Prostate gland (tissue), 2 donors: ENCODE results near the gene SLC9C1. TPM values are rescaled to one million over a fixed set of nuclear protein-coding genes. Genes with fewer than 3 reads are reported as not detected.

Experiments used
- DNase-seq: peaks from one replicate; pipeline ENCODE4 v3.0.0-alpha.2; 2019; ENCODE audit warnings: low spot score
- H3K27ac ChIP-seq, 2 donors: fragments of 200-600 bp; sonication (generic); 2 replicates each; pipeline ENCODE4 v1.5.1; 2017 to 2019
- H3K27me3 ChIP-seq: fragments of 200-600 bp; sonication (generic); replicated peaks from 2 replicates; pipeline ENCODE4 v1.5.1; 2019; ENCODE audit not compliant: insufficient read depth
- H3K36me3 ChIP-seq, 2 donors: fragments of 200-600 bp; sonication (generic); 1 replicate in 1 of 2; 2 replicates in 1 of 2; pipeline versions ENCODE4 v1.5.1 to v1.8.1; 2017 to 2019
- H3K4me1 ChIP-seq: fragments of 200-600 bp; sonication (generic); replicated peaks from 2 replicates; pipeline ENCODE4 v1.5.1; 2019
- H3K4me3 ChIP-seq, 2 donors: fragments of 200-600 bp; sonication (generic); 2 replicates each; pipeline ENCODE4 v1.5.1; 2017 to 2019
- H3K9me3 ChIP-seq: fragments of 200-600 bp; sonication (generic); 2 replicates; pipeline ENCODE4 v1.5.1; 2017
- CTCF ChIP-seq, 4 experiments: fragments of 200-600 bp in 2 of 4; fragments of 450-650 bp in 2 of 4; sonication (generic) in 2 of 4; IDR thresholded peaks; 1 replicate in 3 of 4; 2 replicates in 1 of 4; pipeline ENCODE4 v1.5.1; 2016 to 2019; ENCODE audit warnings: antibody characterized with exemption in 4 of 4, mild to moderate bottlenecking in 2 of 4, moderate library complexity in 2 of 4
- POLR2A ChIP-seq: fragments of 450-650 bp; IDR thresholded peaks from one replicate; pipeline ENCODE4 v1.6.1; 2016; ENCODE audit warnings: antibody characterized with exemption, mild to moderate bottlenecking
- POLR2AphosphoS5 ChIP-seq: sonication (generic); formaldehyde crosslinking; IDR thresholded peaks from one replicate; pipeline ENCODE4 v1.6.1; 2017; ENCODE audit warnings: antibody characterized with exemption
- WGBS: methylation state at CpG from one replicate; pipeline ENCODE4 v1.1.5; 2018; 5-methylcytosine and 5-hydroxymethylcytosine counted together
- intact Hi-C: fragments of 100-400 bp; cut with DNase I; formaldehyde crosslinking; loops from one replicate; pipeline ENCODE4 v1.14.2; 2022
- total RNA-seq, 2 donors: library from RNA; depleted of rRNA; stranded (reverse); fragments of >200 nt; gene quantifications; one replicate each; pipeline ENCODE4 v1.1.0, GENCODE V29; 2016

SLC9C1 gene
- total RNA-seq, 2 donors from 2014 or later = 0.91 TPM; not detected in 1

- H3K4me1 ChIP-seq = no peaks in the 10 kb centered on the region
- H3K27ac ChIP-seq = no peak overlapping the region
- no peak for DNase-seq
- no peak overlapping the region for H3K4me3 ChIP-seq
- 97% methylated on average over 4 of the region's 4 CpGs for WGBS
- H3K9me3 ChIP-seq = no peaks in the 10 kb centered on the region
- intact Hi-C loops = no loop called here
- no peaks in the 10 kb centered on the region for H3K27me3 ChIP-seq
- TF ChIP-seq POLR2AphosphoS5 (no peak), POLR2A (no peak), CTCF (IDR thresholded peaks at IDR 0.05) (no peak)
- no peaks in the 10 kb centered on the region for H3K36me3 ChIP-seq
Observed at GRCh38 chr3:112129925-112130637, 163.9 kb downstream of the SLC9C1 start.

GRCh38 chr3:112128843-112129727, 164.9 kb downstream of the SLC9C1 start:
- no peaks in the 10 kb centered on the region for H3K4me1 ChIP-seq
- no peak overlapping the region for H3K4me3 ChIP-seq
- DNase-seq = no peak
- H3K27me3 ChIP-seq = no peaks in the 10 kb centered on the region
- no peaks in the 10 kb centered on the region for H3K9me3 ChIP-seq
- no peaks in the 10 kb centered on the region for H3K36me3 ChIP-seq
- no peak overlapping the region for H3K27ac ChIP-seq
- TF ChIP-seq POLR2A = no peak
- no peak for TF ChIP-seq CTCF (IDR thresholded peaks at IDR 0.05)
- TF ChIP-seq POLR2AphosphoS5 = no peak
- 58% methylated on average over 7 of the region's 7 CpGs for WGBS
- intact Hi-C loops = no loop called here

- no peak for DNase-seq
- intact Hi-C loops = no loop called here
- Histone ChIP-seq H3K9me3 (no peaks in the 10 kb centered on the region), H3K36me3 (no peaks in the 10 kb centered on the region), H3K4me3 (no peak overlapping the region), H3K4me1 (no peaks in the 10 kb centered on the region), H3K27ac (no peak overlapping the region), H3K27me3 (no peaks in the 10 kb centered on the region)
- TF ChIP-seq POLR2AphosphoS5 (no peak), CTCF (IDR thresholded peaks at IDR 0.05) (no peak), POLR2A (no peak)
- WGBS = 80% methylated on average over 10 of the region's 10 CpGs
Observed at GRCh38 chr3:112127522-112128494, 166.2 kb downstream of the SLC9C1 start.

GRCh38 chr3:112126511-112126911, 167.5 kb downstream of the SLC9C1 start:
- Histone ChIP-seq H3K4me1 (no peaks in the 10 kb centered on the region), H3K4me3 (no peak overlapping the region), H3K27ac (no peak overlapping the region), H3K36me3 (no peaks in the 10 kb centered on the region), H3K27me3 (no peaks in the 10 kb centered on the region), H3K9me3 (no peaks in the 10 kb centered on the region)
- intact Hi-C loops = no loop called here
- DNase-seq = no peak
- no peak for TF ChIP-seq POLR2AphosphoS5
- TF ChIP-seq POLR2A = no peak
- TF ChIP-seq CTCF (IDR thresholded peaks at IDR 0.05) = no peak
- 17% methylated on average over 1 of the region's 1 CpG for WGBS
